A673 (cell line): ENCODE data around the gene WNK1.

Experiments
- CTCF ChIP-seq: fragments of 300-800, 200-600 bp; sonication (generic); conservative IDR thresholded peaks from 2 replicates; pipeline ENCODE4 v1.5.1; 2017; ENCODE audit warnings: low read depth, mild to moderate bottlenecking, antibody characterized with exemption, low read length, moderate library complexity, mixed read lengths
- EZH2 ChIP-seq: fragments of 200-600 bp; sonication (generic); IDR thresholded peaks from 2 replicates; pipeline ENCODE4 v1.6.1; 2017; ENCODE audit warnings: borderline replicate concordance, low read depth, mild to moderate bottlenecking, mixed read lengths, antibody characterized with exemption, low read length; ENCODE audit not compliant: poor library complexity, severe bottlenecking

DNA sequence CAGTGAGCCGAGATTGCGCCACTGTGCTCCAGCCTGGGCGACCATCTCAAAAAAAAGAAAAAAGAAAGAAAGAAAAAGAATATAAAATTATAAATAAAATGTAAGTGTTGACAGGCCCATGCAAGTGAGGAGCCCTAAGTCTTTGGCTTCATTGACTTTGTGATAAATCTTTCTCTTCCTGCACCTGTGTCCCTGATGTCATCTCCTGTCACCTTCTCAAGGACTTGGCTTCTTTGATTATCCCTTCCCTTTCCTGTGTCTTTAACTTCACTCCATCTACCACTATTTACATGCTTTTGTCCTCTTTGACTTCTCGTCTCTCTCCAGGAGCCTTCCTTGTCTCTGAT is 33.6 kb upstream of the WNK1 start:
- TF ChIP-seq CTCF, result no peak
- TF ChIP-seq EZH2, result no peak
